ENCODE results near the gene PHACTR4.
"Not testable (repeated sequence)": the region's sequence is repeated elsewhere in the genome, so short reads cannot be mapped to it uniquely, and the experiment has no call there.

PHACTR4 gene

DNA sequence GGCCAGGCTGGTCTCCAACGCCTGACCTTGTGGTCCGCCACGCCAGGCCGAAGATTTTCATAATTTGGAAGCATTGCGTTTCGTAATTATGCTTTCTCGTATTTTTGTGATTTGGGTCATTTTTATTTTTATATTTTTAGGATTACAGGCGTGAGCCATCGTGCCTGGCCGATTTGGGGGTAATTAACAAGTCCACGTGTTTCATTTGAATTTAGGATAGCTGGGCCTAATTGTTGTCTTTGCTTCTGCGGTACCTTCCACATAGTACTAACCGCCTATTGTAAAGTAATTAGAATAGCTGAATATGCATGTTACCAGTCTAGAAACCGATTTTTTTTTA is 137.3 kb downstream of the PHACTR4 start:
- DNase-seq = no peak

DNA sequence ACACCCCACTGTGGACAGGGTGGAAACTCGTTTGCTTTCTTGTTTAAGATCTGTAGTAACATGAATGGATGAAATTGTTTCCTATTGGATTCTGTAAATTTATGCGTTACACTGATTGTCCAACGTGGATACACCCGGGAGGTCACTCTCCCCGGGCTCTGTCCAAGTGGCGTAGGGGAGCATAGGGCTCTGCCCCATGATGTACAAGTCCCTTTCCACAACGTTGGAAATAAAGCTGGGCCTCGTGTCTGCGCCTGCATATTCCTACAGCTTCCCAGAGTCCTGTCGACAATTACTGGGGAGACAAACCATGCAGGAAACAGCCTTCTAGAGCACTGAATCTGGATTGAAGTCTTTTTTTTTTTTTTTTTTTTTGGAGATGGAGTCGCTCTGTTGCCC is 137.7 kb downstream of the PHACTR4 start:
- no peak for DNase-seq

DNA sequence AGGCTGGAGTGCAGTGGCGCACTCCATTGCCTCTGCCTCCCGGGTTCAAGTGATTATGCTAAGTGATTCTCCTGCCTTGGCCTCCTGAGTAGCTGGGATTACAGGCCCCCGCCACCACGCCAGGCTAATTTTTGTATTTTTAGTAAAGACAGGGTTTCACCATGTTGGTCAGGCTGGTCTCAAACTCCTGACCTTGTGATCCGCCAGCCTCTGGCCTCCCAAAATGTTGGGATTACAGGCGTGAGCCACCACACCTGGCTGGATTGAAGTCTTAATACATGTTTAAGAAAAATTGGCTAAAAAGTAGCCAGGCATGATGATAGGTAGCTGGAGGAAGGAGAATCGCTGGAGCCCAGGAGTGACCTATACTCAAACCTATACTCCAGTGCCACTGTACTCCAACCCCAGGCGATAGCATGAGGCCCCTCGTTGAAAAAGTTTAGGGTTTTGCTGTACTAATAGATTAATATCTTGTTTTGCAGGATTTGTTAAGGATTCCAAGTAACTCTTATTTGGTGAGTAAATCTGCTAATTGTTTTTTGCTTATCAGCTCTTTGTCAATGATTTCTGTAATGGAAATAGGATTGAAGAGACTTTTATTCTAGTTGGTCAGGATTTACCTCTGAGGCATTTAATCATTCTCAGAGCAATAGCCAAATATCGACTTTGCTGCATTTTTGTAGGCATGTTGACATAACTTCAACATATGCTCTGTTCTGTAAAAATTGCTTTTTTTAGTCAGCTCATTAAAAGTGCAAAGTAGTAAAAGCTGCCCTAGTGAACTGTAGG is 138.3 kb downstream of the PHACTR4 start:
- DNase-seq = no peak

DNA sequence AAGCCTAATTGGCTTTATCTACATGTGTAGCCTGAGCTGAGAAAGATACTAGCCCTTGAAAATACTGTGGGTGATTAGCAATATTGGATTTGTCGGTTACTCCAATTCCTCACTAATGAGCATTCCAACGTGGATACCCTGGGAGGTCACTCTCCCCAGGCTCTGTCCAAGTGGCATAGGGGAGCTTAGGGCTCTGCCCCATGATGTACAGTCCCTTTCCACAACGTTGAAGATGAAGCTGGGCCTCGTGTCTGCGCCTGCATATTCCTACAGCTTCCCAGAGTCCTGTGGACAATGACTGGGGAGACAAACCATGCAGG is 138.9 kb downstream of the PHACTR4 start:
- DNase-seq = no peak

- peak; percentile 59 for DNase-seq
Measured at GRCh38 chr1:28509705-28510272, 140.2 kb downstream of the PHACTR4 start.

DNA sequence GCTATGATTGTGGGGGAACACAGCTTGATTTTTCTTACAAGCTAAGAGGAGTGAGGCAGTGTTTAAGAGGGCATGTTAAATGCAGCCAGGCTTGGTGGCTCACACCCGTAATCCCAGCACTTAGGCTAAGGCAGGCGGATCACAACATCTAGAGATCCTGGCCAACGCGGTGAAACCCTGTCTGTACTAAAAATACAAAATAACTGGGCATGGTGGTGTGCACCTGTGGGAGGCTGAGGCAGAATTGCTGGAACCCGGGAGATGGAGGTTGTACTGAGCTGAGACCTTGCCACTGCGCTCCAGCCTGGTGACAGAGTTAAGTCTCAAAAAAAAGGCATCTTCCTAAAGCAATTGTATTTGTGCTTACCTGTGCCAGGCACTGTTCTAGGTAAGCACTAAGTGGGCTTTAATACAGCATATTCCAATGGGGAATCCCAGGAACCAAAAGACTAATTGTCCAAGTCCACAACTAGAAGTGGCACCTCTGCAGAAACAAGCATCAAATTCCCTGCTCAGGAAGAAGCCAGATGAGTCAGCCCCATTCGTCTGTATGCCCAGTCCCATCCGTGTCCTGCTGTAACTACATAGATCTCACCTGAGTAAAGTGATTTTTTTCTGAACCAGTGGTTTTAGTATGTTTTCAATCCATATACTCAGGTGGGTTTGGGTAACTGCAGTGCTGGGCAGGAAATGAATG is 140.9 kb downstream of the PHACTR4 start:
- no peak for DNase-seq

DNA sequence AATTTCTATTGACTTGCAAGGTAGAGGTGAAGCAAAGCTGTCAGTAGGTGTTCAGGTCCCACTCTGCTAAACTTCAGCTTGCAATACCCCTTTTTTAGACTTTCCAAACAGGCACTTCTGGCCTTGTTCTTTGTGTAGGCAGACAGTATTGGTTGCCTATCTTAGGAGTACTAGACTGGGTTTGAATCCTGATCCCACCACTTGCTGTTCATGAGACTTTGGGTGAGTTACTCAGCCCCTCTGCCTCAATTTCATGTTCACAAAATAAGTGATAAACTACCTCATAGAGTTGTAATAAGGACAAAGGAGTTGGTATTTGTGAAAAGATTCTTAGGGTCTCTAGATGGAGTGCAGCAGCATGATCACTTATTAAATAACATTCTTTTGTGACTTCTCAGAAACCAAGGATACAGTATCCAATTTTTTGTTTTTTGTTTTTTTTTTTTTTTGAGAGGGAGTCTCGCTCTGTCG is 141.5 kb downstream of the PHACTR4 start:
- DNase-seq = no peak

DNA sequence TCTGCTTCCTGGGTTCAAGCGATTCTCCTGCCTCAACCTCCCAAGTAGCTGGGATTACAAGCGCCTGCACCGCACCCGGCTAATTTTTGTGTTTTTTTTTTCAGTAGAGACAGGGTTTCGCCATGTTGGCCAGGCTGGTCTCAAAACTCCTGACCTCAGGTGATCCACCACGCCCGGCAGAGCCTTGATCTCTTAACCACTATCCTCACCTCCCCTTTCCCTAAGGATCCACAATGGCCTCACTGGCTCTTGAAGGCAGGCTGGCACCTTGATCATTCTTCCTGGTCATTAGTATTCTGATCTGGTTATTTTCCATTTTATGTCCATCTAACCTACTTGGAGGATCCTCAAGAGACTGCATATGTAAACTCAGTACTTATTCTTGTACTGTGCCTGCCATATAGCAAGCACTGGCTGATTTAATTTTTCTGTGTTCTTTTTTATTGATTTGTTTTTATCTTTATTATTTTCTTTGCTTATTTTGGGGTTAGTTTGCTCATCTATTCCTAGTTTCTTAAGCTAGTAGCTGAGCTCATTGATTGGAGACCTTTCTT is 142.6 kb downstream of the PHACTR4 start:
- DNase-seq = no peak

GRCh38 chr1:28514445-28514933 is 144.9 kb downstream of the PHACTR4 start:
- DNase-seq = not testable (repeated sequence)

- DNase-seq = no peak
Measured at GRCh38 chr1:28516518-28516956, 147.0 kb downstream of the PHACTR4 start.

DNA sequence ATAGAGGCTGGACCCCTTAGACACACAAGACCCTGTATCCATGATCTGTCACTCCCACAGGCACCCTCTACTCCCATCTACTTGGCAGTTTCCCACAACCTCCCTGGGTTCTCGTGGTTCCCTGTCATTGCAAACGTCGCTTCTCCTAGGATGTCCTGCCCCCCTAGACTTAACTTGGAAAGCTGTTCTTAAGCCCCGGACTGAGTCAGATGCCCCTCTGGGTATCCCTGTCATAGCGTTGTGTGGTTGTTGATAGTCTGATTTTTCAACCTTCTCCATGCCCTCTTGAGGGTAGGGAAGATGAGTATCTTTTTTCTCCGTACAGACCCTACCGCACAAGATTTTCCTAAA is 148.1 kb downstream of the PHACTR4 start:
- no peak for DNase-seq

DNA sequence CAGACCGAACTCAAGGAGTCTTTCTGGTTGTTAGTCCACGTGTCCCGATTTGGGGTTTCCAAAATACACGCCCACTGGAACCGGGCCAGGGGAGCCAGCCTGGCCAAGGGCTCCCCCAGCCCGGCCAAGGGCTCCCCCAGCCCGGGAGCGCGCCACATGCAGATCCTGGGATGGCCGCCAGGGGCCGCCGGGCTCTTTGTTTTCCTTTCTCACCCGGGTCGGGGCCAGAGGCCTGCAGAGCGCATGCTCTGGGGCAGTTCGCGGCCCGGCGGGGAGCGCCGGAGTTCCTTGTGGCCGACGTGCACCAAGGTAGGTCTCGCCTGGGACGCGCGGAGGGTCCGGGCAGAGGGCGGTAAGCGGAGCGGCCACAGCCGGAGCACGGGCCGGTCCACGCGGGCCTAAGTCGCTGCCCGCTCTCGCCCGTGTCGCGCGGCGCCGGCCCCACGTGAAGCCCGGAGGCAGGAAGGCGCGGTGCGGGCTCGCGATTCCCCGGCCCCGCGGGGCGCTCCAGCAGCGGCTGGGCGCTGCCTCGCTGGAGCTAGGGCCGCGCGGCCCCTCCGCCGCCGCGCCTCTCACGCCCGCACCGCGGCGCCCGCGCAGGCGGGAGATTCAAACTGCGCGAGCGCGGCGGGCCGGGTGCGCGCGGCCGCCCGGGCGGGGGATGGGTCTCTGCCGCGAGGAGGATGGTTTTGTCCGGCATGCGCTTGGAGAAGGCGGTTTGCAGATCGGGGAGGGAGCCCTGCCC is 148.6 kb downstream of the PHACTR4 start:
- peak; percentile 96 for DNase-seq

DNA sequence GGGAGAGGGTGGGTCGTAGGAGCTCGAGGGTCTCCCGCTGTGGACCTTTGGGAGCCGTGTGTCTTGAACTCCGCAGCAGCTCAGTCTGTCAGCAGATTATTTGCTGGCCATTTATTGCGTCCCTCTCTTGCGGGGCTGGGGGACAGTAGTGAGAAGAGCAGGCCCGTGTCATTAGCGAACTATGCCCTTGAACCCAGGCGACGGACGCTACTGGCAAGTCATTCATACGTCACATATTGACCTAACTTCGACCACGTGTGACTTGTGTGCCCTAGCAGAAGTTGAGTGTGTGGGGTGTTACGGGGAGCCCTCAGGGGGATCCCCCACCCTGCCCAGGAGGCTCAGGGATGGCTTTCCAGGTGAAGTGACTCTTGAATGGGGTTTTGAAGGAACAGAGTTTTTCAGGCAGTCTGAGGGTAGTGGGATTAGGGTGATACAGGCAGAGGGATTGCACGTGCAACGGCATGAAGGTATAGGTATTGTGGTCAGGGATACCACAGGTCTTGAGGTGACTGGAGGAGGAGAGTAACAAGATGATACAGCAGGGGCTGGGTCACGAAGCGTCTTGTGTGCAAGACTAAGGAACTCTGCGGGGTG is 149.3 kb downstream of the PHACTR4 start:
- no peak for DNase-seq

DNA sequence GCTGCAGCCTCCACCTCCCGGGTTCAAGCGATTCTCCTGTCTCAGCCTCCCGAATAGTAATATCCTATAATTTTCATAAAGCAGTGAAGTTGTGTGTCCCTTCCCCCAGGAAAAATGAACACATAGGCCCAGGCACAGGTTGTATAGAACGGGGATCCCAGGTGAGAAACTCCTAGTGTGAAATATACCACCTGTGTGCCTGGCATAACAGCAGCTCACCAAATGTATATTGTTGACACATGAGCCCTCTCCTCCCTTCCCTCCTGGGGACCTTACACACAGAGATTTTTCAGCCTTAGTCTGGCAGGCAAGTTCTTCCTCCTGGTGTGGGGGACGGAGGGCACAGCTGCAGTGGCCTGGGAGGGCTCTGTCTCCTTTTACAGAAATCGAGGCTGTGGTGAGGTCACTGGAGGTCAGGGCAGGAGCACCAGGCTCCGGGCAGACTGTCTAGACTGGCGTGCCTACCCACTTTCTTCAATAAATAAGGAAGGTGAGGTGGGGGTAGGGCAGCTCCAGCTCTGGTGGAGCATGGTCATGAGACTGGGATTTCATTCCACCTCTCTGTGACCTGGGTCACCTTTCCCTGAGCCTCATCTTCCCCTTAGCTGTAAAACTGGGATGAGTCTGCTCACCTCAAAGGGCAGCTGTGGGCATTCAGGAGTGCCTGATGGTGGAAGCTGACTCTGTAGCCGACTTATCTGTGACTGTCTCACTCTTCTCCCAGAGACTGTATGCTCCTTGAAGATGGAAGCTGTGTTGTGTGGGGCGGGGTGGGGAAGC is 150.6 kb downstream of the PHACTR4 start:
- DNase-seq = no peak

- DNase-seq = not testable (repeated sequence)
Measured at GRCh38 chr1:28520796-28521195, 151.3 kb downstream of the PHACTR4 start.

DNA sequence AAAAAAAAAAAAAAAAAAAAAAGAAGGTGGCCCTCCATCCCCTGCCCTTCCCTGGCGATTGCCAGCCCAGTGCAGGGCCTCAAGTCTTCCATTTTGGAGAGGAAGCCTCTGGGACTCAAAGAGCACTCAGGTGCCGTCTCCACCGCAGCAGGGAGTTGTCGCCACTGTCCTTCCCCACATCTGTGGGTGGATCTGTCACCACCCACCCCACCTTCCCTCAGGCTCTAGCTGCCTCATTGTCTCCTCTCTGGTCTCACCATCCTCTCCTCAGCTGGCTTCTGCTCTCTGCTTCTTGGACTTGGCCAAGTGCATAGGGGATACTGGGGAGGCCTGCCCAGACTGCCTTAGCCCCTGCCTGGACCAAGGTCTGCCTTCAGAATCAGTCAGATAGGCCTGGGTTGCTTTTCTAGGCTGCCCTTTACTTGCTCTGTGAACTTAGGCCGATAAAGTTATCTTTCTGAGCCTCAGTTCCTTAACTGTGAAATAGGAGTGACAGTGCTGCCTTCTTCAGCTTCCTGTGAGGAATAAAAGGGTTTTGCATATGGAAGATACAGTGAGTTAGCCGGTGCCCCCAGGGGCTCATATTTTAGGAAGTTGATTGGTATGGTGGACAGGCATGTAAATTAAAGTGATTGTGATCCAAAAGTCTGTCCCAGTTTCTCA is 152.1 kb downstream of the PHACTR4 start:
- no peak for DNase-seq

DNA sequence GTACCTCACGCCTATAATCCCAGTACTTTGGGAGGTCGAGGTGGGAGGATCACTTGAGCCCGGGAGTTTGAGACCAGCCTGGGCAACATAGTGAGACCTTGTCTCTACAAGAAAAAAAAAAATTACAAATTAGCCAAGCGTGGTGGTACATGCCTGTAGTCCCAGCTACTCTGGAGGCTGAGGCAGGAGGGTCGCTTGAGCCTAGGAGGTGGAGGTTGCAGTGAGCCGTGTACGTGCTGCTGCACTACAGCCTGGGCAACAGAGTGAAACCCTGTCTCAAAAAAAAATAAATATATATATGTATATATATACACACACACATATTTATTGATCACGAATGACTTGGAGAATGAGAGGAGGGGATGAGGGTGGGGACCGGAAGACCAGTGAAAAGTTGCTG is 153.0 kb downstream of the PHACTR4 start:
- DNase-seq = not testable (repeated sequence)

GRCh38 chr1:28525002-28525642 is 155.6 kb downstream of the PHACTR4 start:
- not testable (repeated sequence) for DNase-seq

DNA sequence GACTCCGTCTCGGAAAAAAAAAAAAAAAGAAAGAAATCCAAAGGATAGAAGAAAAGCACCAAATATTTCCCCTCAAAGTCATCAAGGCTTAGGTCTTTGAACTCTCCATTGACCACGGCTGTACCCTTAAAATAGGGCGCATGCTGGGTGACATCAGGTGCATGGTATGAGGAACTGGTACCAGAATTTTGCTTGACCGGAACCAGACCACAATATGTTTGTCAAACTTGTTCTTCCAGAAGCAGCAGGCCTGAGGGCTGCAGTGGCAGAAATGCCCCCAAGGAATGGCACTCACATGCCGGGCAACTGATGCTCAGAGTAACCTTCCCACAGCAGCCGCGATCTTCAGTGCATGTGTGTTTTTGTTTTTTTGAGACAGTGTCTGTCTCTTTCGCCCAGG is 157.3 kb downstream of the PHACTR4 start:
- peak; percentile 95 for DNase-seq

GRCh38 chr1:28530456-28530855 is 160.9 kb downstream of the PHACTR4 start:
- no peak for DNase-seq

- no peak for DNase-seq
Measured at GRCh38 chr1:28534671-28535070, 165.1 kb downstream of the PHACTR4 start.

Data from islet precursor cell (in vitro differentiated cells).